Loucy (cell line): ENCODE measurements around the gene TXN.

ENCODE experiments used
- EZH2phosphoT487 ChIP-seq: fragments of 200-600 bp; IDR thresholded peaks from 2 replicates; pipeline ENCODE4 v1.6.1; 2018; ENCODE audit warnings: antibody characterized with exemption, mild to moderate bottlenecking, moderate library complexity, borderline replicate concordance
- TF ChIP-seq, protein P1 (sequence below): fragments of 200-600 bp; sonication (generic); conservative IDR thresholded peaks from 2 replicates; pipeline ENCODE4 v1.5.1; 2014; ENCODE audit warnings: mild to moderate bottlenecking, antibody characterized with exemption, low read length

DNA sequence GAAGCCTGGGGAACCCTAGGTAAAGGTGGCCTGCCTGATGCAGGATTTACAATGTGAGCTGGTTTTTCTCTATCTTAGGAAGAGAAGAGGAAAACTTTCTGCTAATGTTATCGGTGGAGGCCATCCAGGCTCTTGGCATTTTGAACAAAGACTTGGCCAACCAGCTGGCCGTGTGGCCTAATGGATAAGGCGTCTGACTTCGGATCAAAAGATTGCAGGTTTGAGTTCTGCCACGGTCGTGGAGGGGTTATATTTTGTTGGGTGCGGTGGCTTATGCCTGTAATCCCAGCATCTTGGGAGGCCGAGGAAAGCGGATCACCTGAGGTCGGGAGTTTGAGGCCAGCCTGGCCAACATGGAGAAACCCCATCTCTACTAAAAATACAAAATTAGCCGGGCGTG, 58.0 kb downstream of the TXN start:
- TF ChIP-seq EZH2phosphoT487: no peak
- TF ChIP-seq, protein P1, sequence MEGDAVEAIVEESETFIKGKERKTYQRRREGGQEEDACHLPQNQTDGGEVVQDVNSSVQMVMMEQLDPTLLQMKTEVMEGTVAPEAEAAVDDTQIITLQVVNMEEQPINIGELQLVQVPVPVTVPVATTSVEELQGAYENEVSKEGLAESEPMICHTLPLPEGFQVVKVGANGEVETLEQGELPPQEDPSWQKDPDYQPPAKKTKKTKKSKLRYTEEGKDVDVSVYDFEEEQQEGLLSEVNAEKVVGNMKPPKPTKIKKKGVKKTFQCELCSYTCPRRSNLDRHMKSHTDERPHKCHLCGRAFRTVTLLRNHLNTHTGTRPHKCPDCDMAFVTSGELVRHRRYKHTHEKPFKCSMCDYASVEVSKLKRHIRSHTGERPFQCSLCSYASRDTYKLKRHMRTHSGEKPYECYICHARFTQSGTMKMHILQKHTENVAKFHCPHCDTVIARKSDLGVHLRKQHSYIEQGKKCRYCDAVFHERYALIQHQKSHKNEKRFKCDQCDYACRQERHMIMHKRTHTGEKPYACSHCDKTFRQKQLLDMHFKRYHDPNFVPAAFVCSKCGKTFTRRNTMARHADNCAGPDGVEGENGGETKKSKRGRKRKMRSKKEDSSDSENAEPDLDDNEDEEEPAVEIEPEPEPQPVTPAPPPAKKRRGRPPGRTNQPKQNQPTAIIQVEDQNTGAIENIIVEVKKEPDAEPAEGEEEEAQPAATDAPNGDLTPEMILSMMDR: no peak
